LNCAP (cell line): ENCODE data around the gene TNS1.

Source experiments
- TF ChIP-seq, protein P1 (sequence below): fragments of 450-650 bp; IDR thresholded peaks from 2 replicates; pipeline ENCODE4 v1.5.1; 2017; ENCODE audit warnings: mild to moderate bottlenecking

The TNS1 gene

GRCh38 chr2:217793566-217794132, 209.1 kb downstream of the TNS1 start:
- TF ChIP-seq, protein P1, sequence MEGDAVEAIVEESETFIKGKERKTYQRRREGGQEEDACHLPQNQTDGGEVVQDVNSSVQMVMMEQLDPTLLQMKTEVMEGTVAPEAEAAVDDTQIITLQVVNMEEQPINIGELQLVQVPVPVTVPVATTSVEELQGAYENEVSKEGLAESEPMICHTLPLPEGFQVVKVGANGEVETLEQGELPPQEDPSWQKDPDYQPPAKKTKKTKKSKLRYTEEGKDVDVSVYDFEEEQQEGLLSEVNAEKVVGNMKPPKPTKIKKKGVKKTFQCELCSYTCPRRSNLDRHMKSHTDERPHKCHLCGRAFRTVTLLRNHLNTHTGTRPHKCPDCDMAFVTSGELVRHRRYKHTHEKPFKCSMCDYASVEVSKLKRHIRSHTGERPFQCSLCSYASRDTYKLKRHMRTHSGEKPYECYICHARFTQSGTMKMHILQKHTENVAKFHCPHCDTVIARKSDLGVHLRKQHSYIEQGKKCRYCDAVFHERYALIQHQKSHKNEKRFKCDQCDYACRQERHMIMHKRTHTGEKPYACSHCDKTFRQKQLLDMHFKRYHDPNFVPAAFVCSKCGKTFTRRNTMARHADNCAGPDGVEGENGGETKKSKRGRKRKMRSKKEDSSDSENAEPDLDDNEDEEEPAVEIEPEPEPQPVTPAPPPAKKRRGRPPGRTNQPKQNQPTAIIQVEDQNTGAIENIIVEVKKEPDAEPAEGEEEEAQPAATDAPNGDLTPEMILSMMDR: no peak

DNA sequence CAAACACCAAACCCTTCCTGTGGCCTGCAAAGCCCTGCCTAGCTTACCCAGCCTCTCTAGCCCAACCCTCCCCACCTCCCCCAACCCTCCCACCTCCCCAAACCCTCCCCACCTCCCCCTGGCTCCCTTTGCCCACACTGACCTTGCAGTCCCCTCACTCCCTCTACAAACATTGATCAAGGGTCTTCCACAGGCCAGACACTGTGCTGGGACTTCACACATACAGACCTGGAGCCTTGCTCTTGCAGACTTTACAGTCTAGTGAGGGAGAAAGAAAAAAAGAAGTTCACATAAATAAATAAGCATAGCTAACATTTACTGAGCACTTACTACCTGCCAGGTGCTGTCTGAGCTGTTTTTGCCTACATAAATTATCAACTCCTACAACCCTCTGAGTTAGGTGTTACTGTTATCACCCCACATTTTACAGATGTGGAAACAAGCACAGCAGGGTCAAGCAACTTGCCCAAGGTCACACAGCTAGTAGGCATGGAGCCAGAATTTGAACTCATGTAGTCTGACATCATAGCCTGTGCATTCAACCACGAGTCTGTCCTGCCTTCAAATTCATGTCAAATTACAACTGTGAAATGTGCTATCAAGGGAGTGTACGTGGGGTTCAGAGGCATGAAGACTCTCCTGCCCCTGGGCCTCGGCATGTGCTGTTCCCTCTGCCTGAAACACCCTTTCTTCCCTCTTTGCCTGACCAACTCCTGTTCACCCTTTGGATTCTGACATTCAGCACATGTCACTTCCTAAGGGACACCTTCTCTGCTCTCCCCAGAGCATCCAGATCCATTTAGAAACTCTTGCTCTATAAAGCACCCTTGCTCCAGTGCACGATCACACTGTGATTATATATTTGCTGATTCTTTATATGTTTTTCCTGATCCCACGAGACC, 209.9 kb downstream of the TNS1 start:
- TF ChIP-seq, protein P1: no peak

GRCh38 chr2:217791551-217791950, 211.2 kb downstream of the TNS1 start:
- TF ChIP-seq, protein P1: no peak

GRCh38 chr2:217790681-217791392, 212.0 kb downstream of the TNS1 start:
- TF ChIP-seq, protein P1: no peak

GRCh38 chr2:217790195-217790594, 212.6 kb downstream of the TNS1 start:
- TF ChIP-seq, protein P1: no peak

- TF ChIP-seq, protein P1: no peak
These were observed 213.0 kb downstream of the TNS1 start for GRCh38 chr2:217789736-217790181.

- TF ChIP-seq, protein P1: peak; percentile 96
These were observed 213.6 kb downstream of the TNS1 start for GRCh38 chr2:217789003-217789735.
